Measurements from ENCODE around the gene GGACT. TPM values are rescaled to one million over a fixed set of nuclear protein-coding genes. Genes with fewer than 3 reads are reported as not detected.

The GGACT gene
- total RNA-seq, 1 donor from 2014 or later: 5.2 TPM

- H3K4me1 Mint-ChIP-seq (ENCODE audit: low read depth, unreplicated experiment): no peaks in the 10 kb centered on the region
- no peak for DNase-seq
- peaks cover 2% of the 10 kb centered on the region for H3K27me3 Mint-ChIP-seq (ENCODE audit: unreplicated experiment)
- peaks cover 15% of the 10 kb centered on the region for H3K36me3 Mint-ChIP-seq (ENCODE audit: unreplicated experiment)
- no peak for TF ChIP-seq CTCF (IDR thresholded peaks at IDR 0.05; ENCODE audit: partially characterized antibody, unreplicated experiment)
- no peak overlapping the region for H3K27ac Mint-ChIP-seq (ENCODE audit: unreplicated experiment)
- H3K4me3 Mint-ChIP-seq (ENCODE audit: unreplicated experiment): no peak overlapping the region
- peaks cover 9% of the 10 kb centered on the region for H3K9me3 Mint-ChIP-seq (ENCODE audit: unreplicated experiment)
These were observed 23.3 kb downstream of the GGACT start for GRCh38 chr13:100565286-100565685.

DNA sequence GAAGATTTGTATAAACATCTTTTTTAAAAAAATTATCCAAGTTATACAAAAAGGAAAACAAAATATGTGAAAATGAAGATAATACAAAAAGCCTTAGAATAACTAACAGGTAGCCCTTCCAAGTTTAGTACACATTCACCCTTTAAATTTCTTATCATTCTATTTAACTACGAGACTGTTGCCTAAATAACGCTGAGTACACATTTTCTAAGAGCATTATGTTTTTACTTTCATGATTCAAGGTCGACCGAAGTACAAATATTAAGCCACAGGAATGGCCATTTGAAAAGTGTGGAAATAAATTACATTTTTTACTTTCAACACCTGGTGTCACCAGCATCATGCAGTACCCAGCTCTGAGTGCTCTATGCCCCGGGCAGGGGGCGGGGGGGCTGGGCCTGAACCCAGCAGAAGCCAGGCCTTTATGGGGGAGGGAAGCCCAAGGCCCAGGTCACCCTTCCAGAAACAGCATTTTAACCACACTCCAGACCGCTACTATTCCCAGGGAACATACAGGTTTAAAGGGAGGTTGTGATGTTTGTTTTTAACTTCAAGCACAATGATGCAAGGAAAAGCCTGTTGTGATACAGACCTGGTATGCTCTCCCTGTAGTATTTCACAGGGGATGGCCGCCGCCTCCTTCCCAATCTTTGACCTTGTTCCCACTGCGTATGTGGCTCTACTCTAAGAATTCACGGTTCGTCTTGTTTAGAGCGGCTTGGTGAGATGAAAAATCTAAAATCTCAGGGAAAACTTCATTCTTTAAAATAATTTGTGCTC, 24.0 kb downstream of the GGACT start:
- H3K27me3 Mint-ChIP-seq (ENCODE audit: unreplicated experiment): peaks cover 2% of the 10 kb centered on the region
- DNase-seq: no peak
- peaks cover 2% of the 10 kb centered on the region for H3K4me1 Mint-ChIP-seq (ENCODE audit: low read depth, unreplicated experiment)
- H3K4me3 Mint-ChIP-seq (ENCODE audit: unreplicated experiment): no peak overlapping the region
- H3K36me3 Mint-ChIP-seq (ENCODE audit: unreplicated experiment): peaks cover 12% of the 10 kb centered on the region
- no peak overlapping the region for H3K27ac Mint-ChIP-seq (ENCODE audit: unreplicated experiment)
- no peak for TF ChIP-seq CTCF (IDR thresholded peaks at IDR 0.05; ENCODE audit: partially characterized antibody, unreplicated experiment)
- peaks cover 7% of the 10 kb centered on the region for H3K9me3 Mint-ChIP-seq (ENCODE audit: unreplicated experiment)

DNA sequence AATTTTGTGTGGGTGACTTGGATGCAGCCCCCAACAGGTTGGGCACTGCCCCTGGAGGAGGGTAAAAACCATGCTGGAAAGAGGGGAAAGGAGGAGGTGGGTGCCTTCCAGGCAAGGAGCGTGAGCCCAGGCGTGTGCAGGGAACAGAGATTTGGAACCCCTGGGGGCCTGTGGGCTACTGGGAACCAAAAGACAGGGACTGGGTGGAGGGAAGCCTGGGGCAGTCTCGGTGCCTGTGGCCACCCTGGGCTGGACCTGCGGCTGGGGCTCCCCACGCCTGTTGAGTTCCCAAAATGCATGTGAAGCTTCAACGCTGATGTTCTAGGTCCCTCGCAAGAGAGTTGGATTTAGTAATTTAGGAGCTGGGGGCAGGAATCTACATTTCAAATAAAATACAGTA, 24.8 kb downstream of the GGACT start:
- peaks cover 2% of the 10 kb centered on the region for H3K27me3 Mint-ChIP-seq (ENCODE audit: unreplicated experiment)
- peaks cover 2% of the 10 kb centered on the region for H3K4me1 Mint-ChIP-seq (ENCODE audit: low read depth, unreplicated experiment)
- DNase-seq: no peak
- no peak overlapping the region for H3K4me3 Mint-ChIP-seq (ENCODE audit: unreplicated experiment)
- H3K36me3 Mint-ChIP-seq (ENCODE audit: unreplicated experiment): peaks cover 10% of the 10 kb centered on the region
- no peak overlapping the region for H3K27ac Mint-ChIP-seq (ENCODE audit: unreplicated experiment)
- no peak for TF ChIP-seq CTCF (IDR thresholded peaks at IDR 0.05; ENCODE audit: partially characterized antibody, unreplicated experiment)
- H3K9me3 Mint-ChIP-seq (ENCODE audit: unreplicated experiment): peaks cover 6% of the 10 kb centered on the region

- Mint-ChIP-seq H3K4me3 (ENCODE audit: unreplicated experiment) (no peak overlapping the region), H3K36me3 (ENCODE audit: unreplicated experiment) (peaks cover 5% of the 10 kb centered on the region), H3K27me3 (ENCODE audit: unreplicated experiment) (no peaks in the 10 kb centered on the region), H3K9me3 (ENCODE audit: unreplicated experiment) (peaks cover 5% of the 10 kb centered on the region), H3K4me1 (ENCODE audit: low read depth, unreplicated experiment) (peaks cover 2% of the 10 kb centered on the region), H3K27ac (ENCODE audit: unreplicated experiment) (no peak overlapping the region)
- TF ChIP-seq CTCF (IDR thresholded peaks at IDR 0.05; ENCODE audit: partially characterized antibody, unreplicated experiment): no peak
- no peak for DNase-seq
These were observed 26.9 kb downstream of the GGACT start for GRCh38 chr13:100561599-100562204.

DNA sequence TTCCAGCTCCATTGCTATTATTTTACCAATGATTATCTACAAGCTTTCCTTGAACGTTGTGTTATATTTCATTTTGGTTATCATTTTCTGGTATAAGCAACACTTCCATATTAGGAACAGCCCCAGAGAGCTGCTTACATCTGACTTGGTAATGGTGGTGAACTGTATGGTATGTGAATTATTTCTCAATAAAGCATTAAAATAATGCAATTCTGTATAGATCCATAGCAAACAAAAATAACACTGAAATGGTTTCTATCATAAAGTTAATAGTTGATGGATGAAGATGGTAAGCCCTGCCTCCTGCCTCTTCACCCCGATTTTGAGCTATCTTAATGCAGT, 27.5 kb downstream of the GGACT start:
- no peak for DNase-seq
- TF ChIP-seq CTCF (IDR thresholded peaks at IDR 0.05; ENCODE audit: partially characterized antibody, unreplicated experiment): no peak
- peaks cover 2% of the 10 kb centered on the region for H3K4me1 Mint-ChIP-seq (ENCODE audit: low read depth, unreplicated experiment)
- H3K27me3 Mint-ChIP-seq (ENCODE audit: unreplicated experiment): no peaks in the 10 kb centered on the region
- H3K36me3 Mint-ChIP-seq (ENCODE audit: unreplicated experiment): peaks cover under 1% of the 10 kb centered on the region
- no peak overlapping the region for H3K27ac Mint-ChIP-seq (ENCODE audit: unreplicated experiment)
- no peaks in the 10 kb centered on the region for H3K9me3 Mint-ChIP-seq (ENCODE audit: unreplicated experiment)
- H3K4me3 Mint-ChIP-seq (ENCODE audit: unreplicated experiment): no peak overlapping the region

Measured in glutamatergic neuron (in vitro differentiated cells).